ENCODE data around the gene ARCN1. TPM values are rescaled to one million over a fixed set of nuclear protein-coding genes. Genes with fewer than 3 reads are reported as not detected.

The ARCN1 gene
- total and polyA plus RNA-seq, 2 donors (not counting 1 experiment from before 2014, with no cell fraction given) = 116 to 387 TPM

DNA sequence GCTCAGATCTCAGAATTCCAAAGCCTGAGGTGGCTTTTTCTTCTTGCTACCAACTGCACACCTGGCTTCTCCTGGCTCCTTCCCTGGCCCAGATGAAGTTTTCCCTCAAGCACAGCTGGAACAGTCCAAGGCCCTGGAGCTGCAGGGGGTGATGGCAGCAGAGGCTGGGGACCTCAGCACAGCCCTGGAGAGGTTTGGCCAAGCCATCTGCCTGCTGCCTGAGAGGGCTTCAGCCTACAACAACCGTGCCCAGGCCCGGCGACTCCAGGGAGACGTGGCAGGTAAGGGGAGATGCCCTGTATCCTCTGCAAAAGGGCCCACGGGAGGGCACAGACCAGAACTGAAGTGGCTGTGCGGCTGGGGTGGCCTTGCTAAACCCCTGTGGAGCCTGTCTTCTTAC is 43.7 kb upstream of the ARCN1 start:
- Histone ChIP-seq H3K36me3 (ENCODE audit: control insufficient read depth, insufficient read depth, low read length) (no peaks in the 10 kb centered on the region), H3K4me1 (ENCODE audit: control insufficient read depth, extremely low read depth, insufficient read depth, low read length) (peaks cover 3% of the 10 kb centered on the region), H4K20me1 (ENCODE audit: control insufficient read depth, extremely low read depth, insufficient read depth, low read length) (no peaks in the 10 kb centered on the region), H3K4me2 (ENCODE audit: extremely low read depth, insufficient read depth, low read length) (no peak overlapping the region), H3K79me2 (ENCODE audit: control insufficient read depth, insufficient read depth, low read length) (no peaks in the 10 kb centered on the region), H3K27me3 (ENCODE audit: control insufficient read depth, insufficient read depth, low read length) (no peaks in the 10 kb centered on the region), H3K4me3 (replicated peaks in 1 of 4; ENCODE audit: control extremely low read depth in 1 of 4, insufficient read depth in 1 of 4, low read depth in 3 of 4, low read length in 4 of 4) (no peak overlapping the region), H3K27ac (ENCODE audit: insufficient read depth, low read length) (no peak overlapping the region), H2AFZ (ENCODE audit: low read length) (no peak overlapping the region), H3K9me3 (ENCODE audit: control insufficient read depth, insufficient read depth, low read depth, low read length) (no peaks in the 10 kb centered on the region), H3K9ac (ENCODE audit: insufficient read depth, low read length) (no peak overlapping the region)
- DNase-seq (ENCODE audit: low read depth in 2 of 2) = no peak
- TF ChIP-seq, protein P1, sequence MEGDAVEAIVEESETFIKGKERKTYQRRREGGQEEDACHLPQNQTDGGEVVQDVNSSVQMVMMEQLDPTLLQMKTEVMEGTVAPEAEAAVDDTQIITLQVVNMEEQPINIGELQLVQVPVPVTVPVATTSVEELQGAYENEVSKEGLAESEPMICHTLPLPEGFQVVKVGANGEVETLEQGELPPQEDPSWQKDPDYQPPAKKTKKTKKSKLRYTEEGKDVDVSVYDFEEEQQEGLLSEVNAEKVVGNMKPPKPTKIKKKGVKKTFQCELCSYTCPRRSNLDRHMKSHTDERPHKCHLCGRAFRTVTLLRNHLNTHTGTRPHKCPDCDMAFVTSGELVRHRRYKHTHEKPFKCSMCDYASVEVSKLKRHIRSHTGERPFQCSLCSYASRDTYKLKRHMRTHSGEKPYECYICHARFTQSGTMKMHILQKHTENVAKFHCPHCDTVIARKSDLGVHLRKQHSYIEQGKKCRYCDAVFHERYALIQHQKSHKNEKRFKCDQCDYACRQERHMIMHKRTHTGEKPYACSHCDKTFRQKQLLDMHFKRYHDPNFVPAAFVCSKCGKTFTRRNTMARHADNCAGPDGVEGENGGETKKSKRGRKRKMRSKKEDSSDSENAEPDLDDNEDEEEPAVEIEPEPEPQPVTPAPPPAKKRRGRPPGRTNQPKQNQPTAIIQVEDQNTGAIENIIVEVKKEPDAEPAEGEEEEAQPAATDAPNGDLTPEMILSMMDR (conservative IDR thresholded peaks at IDR 0.05 in 1 of 2, IDR thresholded peaks at IDR 0.05 in 1 of 2; ENCODE audit: low read depth in 1 of 2, low read length in 2 of 2) = no peak
- TF ChIP-seq EZH2 (IDR thresholded peaks at IDR 0.05; ENCODE audit: low read length, missing control alignments) = no peak

- Histone ChIP-seq H2AFZ (ENCODE audit: low read length) (no peak overlapping the region), H3K9me3 (ENCODE audit: control insufficient read depth, insufficient read depth, low read depth, low read length) (no peaks in the 10 kb centered on the region), H4K20me1 (ENCODE audit: control insufficient read depth, extremely low read depth, insufficient read depth, low read length) (no peaks in the 10 kb centered on the region), H3K36me3 (ENCODE audit: control insufficient read depth, insufficient read depth, low read length) (no peaks in the 10 kb centered on the region), H3K4me2 (ENCODE audit: extremely low read depth, insufficient read depth, low read length) (peak overlapping the region; percentile 77), H3K4me1 (ENCODE audit: control insufficient read depth, extremely low read depth, insufficient read depth, low read length) (peaks cover 3% of the 10 kb centered on the region), H3K79me2 (ENCODE audit: control insufficient read depth, insufficient read depth, low read length) (no peaks in the 10 kb centered on the region), H3K9ac (ENCODE audit: insufficient read depth, low read length) (no peak overlapping the region), H3K4me3 (replicated peaks in 1 of 4; ENCODE audit: control extremely low read depth in 1 of 4, insufficient read depth in 1 of 4, low read depth in 3 of 4, low read length in 4 of 4) (peak overlapping the region in 3 of 4 experiments; percentile 66 to 80 (median 76)), H3K27me3 (ENCODE audit: control insufficient read depth, insufficient read depth, low read length) (no peaks in the 10 kb centered on the region), H3K27ac (ENCODE audit: insufficient read depth, low read length) (no peak overlapping the region)
- DNase-seq (ENCODE audit: low read depth in 2 of 2) = no peak
- TF ChIP-seq, protein P1 (conservative IDR thresholded peaks at IDR 0.05 in 1 of 2, IDR thresholded peaks at IDR 0.05 in 1 of 2; ENCODE audit: low read depth in 1 of 2, low read length in 2 of 2) = no peak
- TF ChIP-seq EZH2 (IDR thresholded peaks at IDR 0.05; ENCODE audit: low read length, missing control alignments) = no peak
These were observed 42.5 kb upstream of the ARCN1 start for GRCh38 chr11:118529584-118530175.

DNA sequence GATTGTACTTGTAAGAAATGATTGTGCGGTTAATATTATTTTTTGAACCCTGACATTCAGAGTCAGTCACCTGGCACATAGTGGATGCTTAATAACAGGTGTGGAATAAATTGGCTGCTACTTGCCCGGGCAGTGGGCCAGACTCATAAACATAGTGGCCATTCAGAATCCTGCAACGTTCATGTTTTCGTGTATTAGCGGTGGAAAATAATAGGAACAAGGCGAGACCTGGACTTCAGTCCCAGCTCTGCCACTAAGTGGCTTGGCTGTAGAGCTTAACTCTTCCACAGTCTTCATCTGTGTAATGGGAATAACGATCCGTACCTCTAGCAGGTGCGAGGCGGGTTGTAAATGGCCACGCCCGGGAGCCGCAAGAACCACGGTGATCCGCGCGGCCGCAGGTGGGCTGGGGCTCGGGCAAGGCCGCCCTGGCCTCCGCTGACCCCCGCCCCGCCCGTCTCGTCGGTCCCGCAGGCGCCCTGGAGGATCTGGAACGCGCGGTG is 42.0 kb upstream of the ARCN1 start:
- DNase-seq (ENCODE audit: low read depth in 2 of 2) = peak; percentile 13 to 16
- Histone ChIP-seq H3K27ac (ENCODE audit: insufficient read depth, low read length) (no peak overlapping the region), H2AFZ (ENCODE audit: low read length) (peak overlapping the region; percentile 85)

More for the DNA sequence above, 42.0 kb upstream of the ARCN1 start:
- no peaks in the 10 kb centered on the region for H3K79me2 ChIP-seq (ENCODE audit: control insufficient read depth, insufficient read depth, low read length)
- peak overlapping the region; percentile 64 to 80 (median 71) for H3K4me3 ChIP-seq (replicated peaks in 1 of 4; ENCODE audit: control extremely low read depth in 1 of 4, insufficient read depth in 1 of 4, low read depth in 3 of 4, low read length in 4 of 4)
- no peak for TF ChIP-seq EZH2 (IDR thresholded peaks at IDR 0.05; ENCODE audit: low read length, missing control alignments)
- TF ChIP-seq, protein P1 (conservative IDR thresholded peaks at IDR 0.05 in 1 of 2, IDR thresholded peaks at IDR 0.05 in 1 of 2; ENCODE audit: low read depth in 1 of 2, low read length in 2 of 2) = no peak
- peaks cover 3% of the 10 kb centered on the region for H3K4me1 ChIP-seq (ENCODE audit: control insufficient read depth, extremely low read depth, insufficient read depth, low read length)
- peak overlapping the region; percentile 55 for H3K9ac ChIP-seq (ENCODE audit: insufficient read depth, low read length)
- no peaks in the 10 kb centered on the region for H3K27me3 ChIP-seq (ENCODE audit: control insufficient read depth, insufficient read depth, low read length)
- H3K4me2 ChIP-seq (ENCODE audit: extremely low read depth, insufficient read depth, low read length) = peak overlapping the region; percentile 77
- H3K9me3 ChIP-seq (ENCODE audit: control insufficient read depth, insufficient read depth, low read depth, low read length) = no peaks in the 10 kb centered on the region
- H4K20me1 ChIP-seq (ENCODE audit: control insufficient read depth, extremely low read depth, insufficient read depth, low read length) = no peaks in the 10 kb centered on the region
- no peaks in the 10 kb centered on the region for H3K36me3 ChIP-seq (ENCODE audit: control insufficient read depth, insufficient read depth, low read length)
